Esophagus muscularis mucosa (tissue), 4 donors: Measurements from ENCODE around the gene CALD1. TPM values are rescaled to one million over a fixed set of nuclear protein-coding genes. Genes with fewer than 3 reads are reported as not detected.

Experiments used
- DNase-seq: peaks from one replicate; pipeline ENCODE4 v3.0.0-alpha.2; 2017; ENCODE audit errors: extremely low spot score
- H3K27ac ChIP-seq, 4 donors: fragments of 200-600 bp; sonication (generic); replicated peaks in 1 of 4; 1 replicate in 3 of 4; 2 replicates in 1 of 4; pipeline ENCODE4 v1.5.1; 2016 to 2019; ENCODE audit warnings: mild to moderate bottlenecking in 1 of 4
- H3K27me3 ChIP-seq, 4 donors: fragments of 200-600 bp; sonication (generic); one replicate each; pipeline versions ENCODE4 v1.5.1 to v1.6.0; 2016 to 2019
- H3K36me3 ChIP-seq, 4 donors: fragments of 200-600 bp; sonication (generic); one replicate each; pipeline ENCODE4 v1.5.1; 2016 to 2019
- H3K4me1 ChIP-seq, 4 donors: fragments of 200-600 bp; sonication (generic); one replicate each; pipeline ENCODE4 v1.5.1; 2016 to 2019
- H3K4me3 ChIP-seq, 4 donors: fragments of 200-600 bp; sonication (generic); 1 replicate in 2 of 4; 2 replicates in 2 of 4; pipeline ENCODE4 v1.5.1; 2016 to 2019; ENCODE audit warnings: mild to moderate bottlenecking in 4 of 4, moderate library complexity in 1 of 4
- H3K9me3 ChIP-seq, 4 donors: fragments of 200-600 bp; sonication (generic); 1 replicate in 3 of 4; 2 replicates in 1 of 4; pipeline ENCODE4 v1.5.1; 2016 to 2019
- EP300 ChIP-seq: sonication (generic); formaldehyde crosslinking; IDR thresholded peaks from one replicate; pipeline ENCODE4 v1.6.1; 2017; ENCODE audit warnings: antibody characterized with exemption
- POLR2A ChIP-seq: fragments of 450-650 bp; IDR thresholded peaks from one replicate; pipeline ENCODE4 v1.6.1; 2017; ENCODE audit warnings: antibody characterized with exemption, moderate library complexity, mild to moderate bottlenecking, low read depth
- POLR2AphosphoS5 ChIP-seq, 2 donors: sonication (generic); formaldehyde crosslinking; IDR thresholded peaks; one replicate each; pipeline ENCODE4 v1.6.1; 2017; ENCODE audit warnings: antibody characterized with exemption in 2 of 2
- WGBS: methylation state at CpG from one replicate; pipeline ENCODE4 v1.1.5; 2018; 5-methylcytosine and 5-hydroxymethylcytosine counted together
- intact Hi-C: fragments of 100-400 bp; cut with DNase I; formaldehyde crosslinking; loops from one replicate; pipeline ENCODE4 v1.15.1; 2023
- total RNA-seq, 4 donors: library from RNA; depleted of rRNA; stranded (reverse); fragments of >200 nt; gene quantifications; one replicate each; pipeline versions ENCODE4 v1.1.0 to v1.2.1, GENCODE V29; 2016
- TF ChIP-seq, protein P1 (sequence below), 3 experiments: fragments of 200-600 bp in 2 of 3; fragments of 450-650 bp in 1 of 3; sonication (generic) in 2 of 3; IDR thresholded peaks; one replicate each; pipeline ENCODE4 v1.5.1; 2017 to 2019; ENCODE audit warnings: antibody characterized with exemption in 3 of 3, mild to moderate bottlenecking in 2 of 3, moderate library complexity in 1 of 3

Gene CALD1
- total RNA-seq, 4 donors from 2014 or later, result 2,057 to 3,140 (median 2,687) TPM

DNA sequence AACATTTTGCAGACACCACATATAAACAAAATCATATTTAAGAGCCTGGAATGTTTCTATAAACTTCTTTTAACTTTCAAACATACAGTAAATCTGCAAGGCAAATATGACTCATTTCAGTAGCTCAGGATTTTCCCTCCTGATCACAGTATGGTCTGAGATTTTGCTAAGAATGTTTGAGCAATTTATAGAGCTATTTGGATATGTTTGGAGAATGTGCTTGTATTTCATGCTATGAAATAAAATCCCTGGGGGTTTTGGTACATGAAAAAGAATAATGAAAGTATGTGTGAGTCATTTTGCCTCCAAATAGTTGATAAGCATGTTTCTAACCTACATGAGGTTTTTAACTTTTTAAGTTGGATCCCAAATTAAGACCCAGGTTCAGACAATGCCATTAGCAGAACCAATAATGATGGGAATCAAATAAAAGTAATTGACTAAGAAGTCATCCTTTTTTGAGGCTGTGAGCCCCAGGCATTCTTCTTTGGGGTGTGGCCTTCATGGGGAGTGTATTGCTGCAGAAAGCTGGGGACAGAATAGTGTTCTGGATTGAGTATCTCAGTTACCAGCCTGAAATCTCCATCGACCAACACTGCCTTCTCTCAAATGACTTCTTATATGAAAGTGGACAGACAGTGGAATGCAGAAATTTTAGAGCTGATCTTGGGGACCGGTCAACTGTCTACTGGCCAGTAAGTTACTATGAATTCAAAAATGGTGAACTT, 140.8 kb downstream of the CALD1 start:
- H3K4me1 ChIP-seq, result peaks cover 46 to 83% (median 79%) of the 10 kb centered on the region in 4 donors
- H3K27ac ChIP-seq, result peak overlapping the region; percentile 70 to 89 (median 81)
- intact Hi-C loops, result no loop called here
- H3K9me3 ChIP-seq, result no peaks in the 10 kb centered on the region
- no peaks in the 10 kb centered on the region for H3K27me3 ChIP-seq
- no peak for TF ChIP-seq POLR2AphosphoS5 (IDR thresholded peaks at IDR 0.05)
- TF ChIP-seq, protein P1, sequence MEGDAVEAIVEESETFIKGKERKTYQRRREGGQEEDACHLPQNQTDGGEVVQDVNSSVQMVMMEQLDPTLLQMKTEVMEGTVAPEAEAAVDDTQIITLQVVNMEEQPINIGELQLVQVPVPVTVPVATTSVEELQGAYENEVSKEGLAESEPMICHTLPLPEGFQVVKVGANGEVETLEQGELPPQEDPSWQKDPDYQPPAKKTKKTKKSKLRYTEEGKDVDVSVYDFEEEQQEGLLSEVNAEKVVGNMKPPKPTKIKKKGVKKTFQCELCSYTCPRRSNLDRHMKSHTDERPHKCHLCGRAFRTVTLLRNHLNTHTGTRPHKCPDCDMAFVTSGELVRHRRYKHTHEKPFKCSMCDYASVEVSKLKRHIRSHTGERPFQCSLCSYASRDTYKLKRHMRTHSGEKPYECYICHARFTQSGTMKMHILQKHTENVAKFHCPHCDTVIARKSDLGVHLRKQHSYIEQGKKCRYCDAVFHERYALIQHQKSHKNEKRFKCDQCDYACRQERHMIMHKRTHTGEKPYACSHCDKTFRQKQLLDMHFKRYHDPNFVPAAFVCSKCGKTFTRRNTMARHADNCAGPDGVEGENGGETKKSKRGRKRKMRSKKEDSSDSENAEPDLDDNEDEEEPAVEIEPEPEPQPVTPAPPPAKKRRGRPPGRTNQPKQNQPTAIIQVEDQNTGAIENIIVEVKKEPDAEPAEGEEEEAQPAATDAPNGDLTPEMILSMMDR (IDR thresholded peaks at IDR 0.05), result no peak
- DNase-seq, result peak; percentile 42
- WGBS, result 88% methylated on average over 2 of the region's 2 CpGs
- H3K4me3 ChIP-seq, result no peak overlapping the region
- H3K36me3 ChIP-seq, result peaks cover 0 to 18% (median 8%) of the 10 kb centered on the region in 4 donors

GRCh38 chr7:134922720-134923704, 143.6 kb downstream of the CALD1 start:
- Histone ChIP-seq H3K4me1 (peaks cover 43 to 84% (median 75%) of the 10 kb centered on the region in 4 donors), H3K36me3 (peaks cover 0 to 11% (median 0%) of the 10 kb centered on the region in 4 donors), H3K27me3 (no peaks in the 10 kb centered on the region), H3K9me3 (no peaks in the 10 kb centered on the region), H3K27ac (peak overlapping the region; percentile 53 to 89 (median 70)), H3K4me3 (no peak overlapping the region)
- intact Hi-C loops, result no loop called here
- TF ChIP-seq EP300, result no peak
- TF ChIP-seq, protein P1 (IDR thresholded peaks at IDR 0.05), result no peak
- peak in 1 of 2 donors; percentile 29 for TF ChIP-seq POLR2AphosphoS5 (IDR thresholded peaks at IDR 0.05)
- TF ChIP-seq POLR2A, result no peak
- no peak for DNase-seq
- WGBS, result 62% methylated on average over 5 of the region's 5 CpGs

GRCh38 chr7:134925766-134926165, 146.3 kb downstream of the CALD1 start:
- H3K4me3 ChIP-seq, result no peak overlapping the region
- 83% methylated on average over 5 of the region's 5 CpGs for WGBS
- peak overlapping the region; percentile 54 to 89 (median 74) for H3K27ac ChIP-seq
- no peaks in the 10 kb centered on the region for H3K9me3 ChIP-seq
- intact Hi-C loops, result no loop called here
- H3K27me3 ChIP-seq, result no peaks in the 10 kb centered on the region
- no peak for DNase-seq
- H3K36me3 ChIP-seq, result peaks cover 0 to 29% (median 15%) of the 10 kb centered on the region in 4 donors
- H3K4me1 ChIP-seq, result peaks cover 22 to 68% (median 66%) of the 10 kb centered on the region in 4 donors
- TF ChIP-seq, protein P1 (IDR thresholded peaks at IDR 0.05), result no peak
- no peak for TF ChIP-seq POLR2A

DNA sequence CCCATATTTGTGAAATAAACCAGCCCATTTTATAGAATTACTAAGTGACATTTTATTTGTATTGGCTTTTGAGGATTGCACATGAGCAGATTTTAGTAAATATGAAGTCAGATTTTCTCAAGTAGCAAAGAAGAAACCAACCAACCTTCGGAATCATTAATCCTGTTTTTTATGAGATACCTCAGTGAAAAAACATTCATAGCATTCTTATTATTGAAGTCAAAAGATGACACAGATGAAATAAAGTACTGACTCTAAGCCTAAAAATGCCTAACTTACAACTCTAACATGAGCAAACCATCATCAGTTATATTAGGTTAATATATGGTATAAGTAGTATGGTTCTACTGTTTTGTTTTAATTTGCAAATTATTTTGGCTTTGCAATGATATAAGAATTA, 147.0 kb downstream of the CALD1 start:
- peaks cover 0 to 29% (median 15%) of the 10 kb centered on the region in 4 donors for H3K36me3 ChIP-seq
- H3K9me3 ChIP-seq, result no peaks in the 10 kb centered on the region
- intact Hi-C loops, result no loop called here
- H3K27me3 ChIP-seq, result no peaks in the 10 kb centered on the region
- peaks cover 29 to 71% (median 68%) of the 10 kb centered on the region in 4 donors for H3K4me1 ChIP-seq
- H3K4me3 ChIP-seq, result no peak overlapping the region
- TF ChIP-seq POLR2A (no peak), EP300 (no peak), POLR2AphosphoS5 (IDR thresholded peaks at IDR 0.05) (no peak)
- TF ChIP-seq, protein P1 (IDR thresholded peaks at IDR 0.05), result no peak
- no peak for DNase-seq
- H3K27ac ChIP-seq, result peak overlapping the region; percentile 16 to 89 (median 59)
- 91% methylated on average over 1 of the region's 1 CpG for WGBS
